SH-SY5Y (cell line): Measurements from ENCODE around the gene SGTA.

ENCODE experiments used
- GATA2 ChIP-seq: IDR thresholded peaks from 2 replicates; pipeline ENCODE4 v1.6.1; 2011; ENCODE audit warnings: mild to moderate bottlenecking, low read depth, low read length
- GATA3 ChIP-seq: IDR thresholded peaks from 2 replicates; pipeline ENCODE4 v1.6.1; 2011; ENCODE audit warnings: low read depth, mild to moderate bottlenecking, low read length, moderate library complexity

DNA sequence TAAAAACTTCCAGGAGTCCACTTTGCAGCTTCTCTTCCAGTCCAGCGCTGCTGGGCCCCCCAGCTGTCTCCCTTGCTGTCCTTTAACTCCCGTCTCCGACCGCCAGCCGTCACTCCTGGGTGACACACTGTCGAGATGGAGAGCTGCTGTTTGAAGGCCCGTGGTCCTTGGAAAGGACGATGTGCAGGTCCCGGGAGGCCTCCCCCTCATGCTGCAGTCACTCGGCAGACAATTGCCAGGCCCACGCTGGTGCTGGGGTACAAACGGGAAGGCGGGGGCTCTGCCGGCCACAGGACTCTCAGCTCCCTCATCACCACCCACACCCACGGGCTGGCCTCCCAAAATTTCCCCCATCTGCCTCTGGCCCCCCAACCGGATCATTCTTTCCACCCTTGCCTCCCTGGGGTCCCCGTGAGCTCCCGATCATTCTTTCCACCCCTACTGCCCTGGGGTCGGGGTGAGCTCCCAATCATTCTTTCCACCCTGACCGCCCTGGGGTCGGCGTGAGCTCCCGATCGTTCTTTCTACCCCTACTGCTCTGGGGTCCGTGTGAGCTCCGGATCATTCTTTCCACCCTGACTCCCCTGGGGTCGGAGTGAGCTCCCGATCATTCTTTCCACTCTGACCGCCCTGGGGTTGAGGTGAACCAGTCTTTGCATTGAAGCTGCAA is 20.5 kb upstream of the SGTA start:
- TF ChIP-seq GATA3 (no peak), GATA2 (no peak)
